Endothelial cell (in vitro differentiated cells): ENCODE results near the gene NHLRC1. TPM values are rescaled to one million over a fixed set of nuclear protein-coding genes. Genes with fewer than 3 reads are reported as not detected.

Experiments used
- DNase-seq: peaks from one replicate; pipeline ENCODE4 v3.0.0; 2021; ENCODE audit warnings: low spot score
- H3K27ac Mint-ChIP-seq: one replicate; pipeline ENCODE4 v1.8.0; 2021; ENCODE audit warnings: mixed read lengths, inconsistent platforms; ENCODE audit not compliant: unreplicated experiment
- H3K27me3 Mint-ChIP-seq: one replicate; pipeline ENCODE4 v1.8.0; 2021; ENCODE audit warnings: mild to moderate bottlenecking, moderate library complexity, mixed read lengths, inconsistent platforms; ENCODE audit not compliant: unreplicated experiment
- H3K36me3 Mint-ChIP-seq: one replicate; pipeline ENCODE4 v1.8.0; 2021; ENCODE audit warnings: mild to moderate bottlenecking, low read depth, mixed read lengths, inconsistent platforms; ENCODE audit not compliant: unreplicated experiment
- H3K4me1 Mint-ChIP-seq: one replicate; pipeline ENCODE4 v1.8.0; 2021; ENCODE audit warnings: mild to moderate bottlenecking, mixed read lengths, inconsistent platforms; ENCODE audit not compliant: unreplicated experiment
- H3K4me3 Mint-ChIP-seq: one replicate; pipeline ENCODE4 v1.8.0; 2021; ENCODE audit warnings: mild to moderate bottlenecking, mixed read lengths, inconsistent platforms; ENCODE audit not compliant: unreplicated experiment
- H3K9me3 Mint-ChIP-seq: one replicate; pipeline ENCODE4 v1.8.0; 2021; ENCODE audit warnings: mixed read lengths, inconsistent platforms; ENCODE audit not compliant: unreplicated experiment
- CTCF ChIP-seq: fragments of 200-600 bp; sonication (generic); IDR thresholded peaks from one replicate; pipeline ENCODE4 v1.5.0; 2021; ENCODE audit warnings: antibody characterized with exemption; ENCODE audit not compliant: unreplicated experiment
- total RNA-seq: library from RNA; stranded (reverse); fragmentation: NEBNext Ultra II Directional; extraction: Animal tissue kit (Norgen Biotek cat#: 25700); gene quantifications from one replicate; pipeline ENCODE4 v1.2.1, GENCODE V29; 2021; ENCODE audit not compliant: unreplicated experiment

Gene NHLRC1
- total RNA-seq, 1 donor from 2014 or later = 0.64 TPM

GRCh38 chr6:18115356-18115755 is 7.1 kb downstream of the NHLRC1 start:
- H3K27me3 Mint-ChIP-seq = no peaks in the 10 kb centered on the region

GRCh38 chr6:18110162-18110561 is 12.3 kb downstream of the NHLRC1 start:
- no peaks in the 10 kb centered on the region for H3K4me1 Mint-ChIP-seq
- H3K4me3 Mint-ChIP-seq = no peak overlapping the region
- no peak for TF ChIP-seq CTCF
- no peak for DNase-seq
- no peaks in the 10 kb centered on the region for H3K9me3 Mint-ChIP-seq
- no peaks in the 10 kb centered on the region for H3K27me3 Mint-ChIP-seq
- H3K27ac Mint-ChIP-seq = no peak overlapping the region
- peaks cover 3% of the 10 kb centered on the region for H3K36me3 Mint-ChIP-seq

More at GRCh38 chr6:18115356-18115755, 7.1 kb downstream of the NHLRC1 start:
- TF ChIP-seq CTCF = no peak
- Mint-ChIP-seq H3K4me3 (no peak overlapping the region), H3K9me3 (no peaks in the 10 kb centered on the region), H3K4me1 (no peaks in the 10 kb centered on the region), H3K27ac (no peak overlapping the region), H3K36me3 (no peaks in the 10 kb centered on the region)
- no peak for DNase-seq

- TF ChIP-seq CTCF = no peak
- peaks cover 3% of the 10 kb centered on the region for H3K36me3 Mint-ChIP-seq
- H3K4me3 Mint-ChIP-seq = no peak overlapping the region
- no peaks in the 10 kb centered on the region for H3K4me1 Mint-ChIP-seq
- DNase-seq = no peak
- no peaks in the 10 kb centered on the region for H3K27me3 Mint-ChIP-seq
- H3K27ac Mint-ChIP-seq = no peak overlapping the region
- no peaks in the 10 kb centered on the region for H3K9me3 Mint-ChIP-seq
Measured at GRCh38 chr6:18107061-18107460, 15.4 kb downstream of the NHLRC1 start.

GRCh38 chr6:18102783-18103509 is 19.5 kb downstream of the NHLRC1 start:
- H3K36me3 Mint-ChIP-seq = peaks cover 3% of the 10 kb centered on the region
- H3K9me3 Mint-ChIP-seq = no peaks in the 10 kb centered on the region
- DNase-seq = no peak
- TF ChIP-seq CTCF = no peak
- no peaks in the 10 kb centered on the region for H3K27me3 Mint-ChIP-seq
- no peak overlapping the region for H3K4me3 Mint-ChIP-seq
- peaks cover 5% of the 10 kb centered on the region for H3K4me1 Mint-ChIP-seq
- H3K27ac Mint-ChIP-seq = no peak overlapping the region

GRCh38 chr6:18101873-18102272 is 20.6 kb downstream of the NHLRC1 start:
- Mint-ChIP-seq H3K27me3 (no peaks in the 10 kb centered on the region), H3K4me3 (no peak overlapping the region), H3K9me3 (no peaks in the 10 kb centered on the region), H3K27ac (no peak overlapping the region), H3K36me3 (peaks cover 3% of the 10 kb centered on the region), H3K4me1 (peaks cover 5% of the 10 kb centered on the region)
- DNase-seq = no peak
- TF ChIP-seq CTCF = no peak
